M059J (cell line): ENCODE data around the gene PBX1. TPM values are rescaled to one million over a fixed set of nuclear protein-coding genes. Genes with fewer than 3 reads are reported as not detected.
"Not testable (repeated sequence)": the region's sequence is repeated elsewhere in the genome, so short reads cannot be mapped to it uniquely, and the experiment has no call there.

Source experiments
- DNase-seq: peaks from one replicate; pipeline ENCODE4 v3.0.0-alpha.2; 2012; ENCODE audit warnings: low read depth
- total RNA-seq: library from RNA; depleted of rRNA; stranded (reverse); fragments of >200 nt; shearing (Covaris generic); gene quantifications from 2 replicates; pipeline ENCODE4 v1.2.3, GENCODE V29; 2014

Gene PBX1
- total RNA-seq, 1 experiment from 2014 or later, result 20.2 TPM

- no peak for DNase-seq
Measured at GRCh38 chr1:164589961-164590507, 31.1 kb downstream of the PBX1 start.

- DNase-seq, result peak; percentile 40
Measured at GRCh38 chr1:164590592-164590991, 31.6 kb downstream of the PBX1 start.

DNA sequence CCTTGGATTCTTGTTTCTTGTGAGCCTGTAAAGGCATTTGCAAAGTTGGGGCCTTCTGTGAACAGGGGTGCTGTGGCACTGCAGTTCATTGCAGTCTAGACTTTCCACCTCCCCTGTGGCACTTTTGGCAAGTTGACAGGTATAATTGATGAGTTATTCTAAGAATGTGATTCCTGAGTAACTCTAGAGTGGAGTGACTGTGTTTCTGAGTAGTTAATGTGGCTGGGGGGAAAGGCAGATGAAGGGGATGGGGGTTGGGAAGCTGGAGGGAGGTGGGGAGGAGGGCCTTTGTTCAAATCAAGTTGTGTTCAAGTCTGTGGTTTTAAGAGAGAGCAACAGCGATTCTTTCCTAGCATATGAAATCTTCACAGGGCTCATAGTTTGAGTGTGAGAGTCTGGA lies 32.9 kb downstream of the PBX1 start:
- DNase-seq, result peak; percentile 94

- no peak for DNase-seq
Measured at GRCh38 chr1:164592634-164593033, 33.6 kb downstream of the PBX1 start.

- DNase-seq, result no peak
Measured at GRCh38 chr1:164595212-164595611, 36.2 kb downstream of the PBX1 start.

DNA sequence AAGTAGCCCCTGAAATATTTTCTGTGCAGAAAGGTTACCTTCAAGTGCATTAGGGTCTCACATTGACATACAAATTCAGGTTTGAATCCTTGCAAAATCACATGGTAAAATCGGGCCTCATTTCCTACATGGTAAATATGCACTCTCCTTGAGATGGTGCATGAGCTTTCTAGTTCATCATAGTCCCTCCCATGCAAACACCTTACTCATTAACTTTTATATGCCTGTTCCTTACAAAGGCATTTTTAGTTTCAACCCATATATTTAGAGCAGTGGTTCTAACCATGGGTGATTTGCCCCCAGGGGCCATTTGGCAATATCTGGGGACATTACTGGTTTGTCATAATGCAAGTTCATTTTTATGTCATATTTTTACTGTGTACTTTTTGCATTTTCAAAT lies 37.2 kb downstream of the PBX1 start:
- no peak for DNase-seq

DNA sequence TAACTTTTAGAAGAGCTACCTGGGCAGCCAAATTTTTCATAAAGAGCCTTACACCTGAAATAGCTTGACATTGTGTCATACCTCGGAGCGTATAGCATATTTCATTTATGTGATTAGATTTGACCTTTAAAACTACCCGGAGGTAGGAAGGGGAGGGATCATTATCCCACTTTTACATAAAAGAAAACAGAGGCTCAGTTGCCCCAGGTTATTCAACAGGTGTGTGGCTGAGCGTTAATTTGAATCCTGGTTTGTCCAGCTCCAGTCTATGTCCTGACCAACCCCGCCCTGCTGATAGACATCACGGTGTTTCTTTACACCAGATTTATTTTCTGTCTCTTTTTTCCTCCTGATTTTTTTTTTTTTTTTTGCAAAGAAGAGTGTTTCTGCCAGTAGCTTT lies 39.7 kb downstream of the PBX1 start:
- DNase-seq, result no peak

DNA sequence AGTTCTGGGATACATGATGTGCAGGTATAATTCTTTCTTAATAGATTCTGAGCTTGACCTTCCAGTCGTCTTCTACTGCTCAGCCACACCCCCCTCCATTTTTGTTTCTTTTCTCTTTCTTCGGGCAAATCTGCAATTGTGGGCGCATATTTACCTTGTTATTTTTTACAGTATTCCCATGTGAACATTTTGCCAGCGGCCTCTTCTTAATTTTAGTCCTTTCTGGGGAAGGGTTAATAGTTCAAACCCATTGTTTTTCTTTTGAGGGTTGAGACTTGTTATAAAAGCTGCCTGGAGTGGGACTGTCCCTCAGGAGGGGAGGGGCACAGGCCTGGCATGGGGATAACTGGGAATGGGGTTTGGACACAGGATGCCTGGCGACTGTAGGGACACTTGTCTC lies 40.3 kb downstream of the PBX1 start:
- peak; percentile 51 for DNase-seq

GRCh38 chr1:164601399-164602100 lies 42.6 kb downstream of the PBX1 start:
- no peak for DNase-seq

- no peak for DNase-seq
Measured at GRCh38 chr1:164602101-164602422, 43.1 kb downstream of the PBX1 start.

- peak; percentile 91 for DNase-seq
Measured at GRCh38 chr1:164602480-164603093, 43.6 kb downstream of the PBX1 start.

DNA sequence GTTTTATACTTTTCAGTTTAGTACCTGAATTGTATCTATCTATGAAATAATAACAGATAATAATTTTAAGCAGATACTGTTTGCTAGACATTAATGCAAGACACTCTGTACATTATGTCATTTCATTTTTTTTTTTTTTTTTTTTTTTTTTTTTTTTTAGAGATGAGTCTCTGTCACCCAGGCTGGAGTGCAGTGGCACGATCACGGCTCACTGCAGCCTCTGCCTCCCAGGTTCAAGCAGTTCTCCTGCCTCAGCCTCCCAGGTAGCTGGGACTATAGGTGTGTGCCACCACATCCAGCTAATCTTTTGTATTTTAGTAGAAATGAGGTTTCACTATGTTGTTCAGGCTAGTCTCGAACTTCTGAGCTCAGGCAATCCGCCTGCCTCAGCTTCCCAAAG lies 44.8 kb downstream of the PBX1 start:
- DNase-seq, result not testable (repeated sequence)

GRCh38 chr1:164604541-164604940 lies 45.6 kb downstream of the PBX1 start:
- DNase-seq, result peak; percentile 43

GRCh38 chr1:164605254-164606091 lies 46.5 kb downstream of the PBX1 start:
- DNase-seq, result no peak

GRCh38 chr1:164607351-164607750 lies 48.4 kb downstream of the PBX1 start:
- DNase-seq, result no peak

DNA sequence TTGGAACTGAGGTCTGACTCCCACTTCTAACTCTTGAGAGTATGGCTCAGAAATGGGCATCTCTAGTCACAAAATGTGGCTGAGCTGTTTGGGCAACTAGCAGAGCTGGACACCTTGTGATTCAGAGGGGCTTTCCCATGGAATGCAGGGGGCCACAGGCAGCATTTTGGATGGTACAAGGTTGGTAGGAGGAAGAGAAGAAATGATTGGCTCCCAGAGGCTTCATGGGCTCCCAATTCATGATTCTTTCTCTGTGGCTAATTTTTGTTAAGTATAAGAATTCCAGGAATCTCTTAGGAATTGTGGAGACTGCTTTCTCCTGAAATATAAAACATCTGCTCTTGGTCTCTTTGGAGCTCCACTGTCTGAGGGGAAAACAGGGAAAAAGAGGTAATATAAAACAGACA lies 49.7 kb downstream of the PBX1 start:
- peak; percentile 23 for DNase-seq

DNA sequence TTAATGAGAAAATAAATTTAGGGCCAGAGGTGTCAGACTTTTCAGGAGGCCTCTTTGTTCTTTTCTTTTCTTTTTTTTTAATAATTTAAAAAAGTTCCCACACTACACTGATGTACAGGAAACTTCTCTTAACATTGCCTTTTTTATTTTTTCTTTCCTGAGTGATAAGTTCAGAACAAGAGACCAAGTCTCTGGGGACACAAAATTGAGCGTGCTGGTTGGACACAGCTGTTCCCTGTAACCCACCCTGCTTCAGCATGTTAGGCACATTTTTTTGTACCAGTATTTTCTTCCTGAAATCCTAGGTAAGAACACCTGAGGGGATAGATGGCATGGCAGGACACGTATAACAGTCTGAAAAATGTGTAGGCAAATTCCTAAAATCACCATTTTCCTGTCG lies 50.1 kb downstream of the PBX1 start:
- no peak for DNase-seq

GRCh38 chr1:164610538-164611222 lies 51.7 kb downstream of the PBX1 start:
- no peak for DNase-seq

DNA sequence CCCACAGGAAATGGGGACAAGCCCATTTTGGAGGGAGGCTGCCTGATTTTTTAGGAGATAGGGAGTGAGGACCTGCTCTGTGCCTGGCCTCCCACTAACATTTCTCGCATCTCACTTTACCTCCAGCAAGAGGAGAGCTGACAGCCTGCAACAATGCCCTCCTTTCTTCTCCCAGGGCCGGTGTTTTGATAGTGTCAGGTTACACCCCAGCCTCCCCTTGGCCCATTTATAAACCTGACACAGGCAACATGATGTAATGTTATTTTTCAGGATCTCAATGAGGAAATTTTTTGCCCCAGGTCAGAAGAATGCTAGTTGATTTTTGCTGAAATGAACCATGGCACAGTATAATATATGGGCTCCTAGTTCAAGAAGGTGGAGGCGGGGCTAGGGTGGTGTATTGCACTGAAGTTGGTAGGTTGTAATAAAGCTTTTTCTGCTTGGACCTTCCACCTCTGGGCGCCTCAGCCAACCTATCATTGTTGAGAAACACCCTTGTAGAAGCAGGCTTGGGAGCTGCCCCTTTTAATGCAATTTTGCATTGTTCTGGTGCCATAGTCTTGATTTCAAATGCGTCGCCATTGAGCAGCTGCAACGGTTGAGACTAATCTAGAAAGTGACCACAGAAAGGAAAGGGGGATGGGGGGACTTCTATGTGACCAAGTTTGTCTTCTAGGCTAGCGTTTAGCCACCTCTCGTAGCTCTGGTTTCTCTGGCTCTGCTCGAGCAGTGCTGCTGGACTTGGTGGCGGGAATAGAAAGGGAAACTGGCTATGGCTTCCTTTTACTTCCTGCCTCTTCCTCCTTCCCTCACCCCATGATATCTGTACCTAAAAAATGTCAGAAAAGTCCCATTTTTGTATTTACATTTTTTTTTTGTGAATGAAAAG lies 53.0 kb downstream of the PBX1 start:
- DNase-seq, result peak; percentile 95

DNA sequence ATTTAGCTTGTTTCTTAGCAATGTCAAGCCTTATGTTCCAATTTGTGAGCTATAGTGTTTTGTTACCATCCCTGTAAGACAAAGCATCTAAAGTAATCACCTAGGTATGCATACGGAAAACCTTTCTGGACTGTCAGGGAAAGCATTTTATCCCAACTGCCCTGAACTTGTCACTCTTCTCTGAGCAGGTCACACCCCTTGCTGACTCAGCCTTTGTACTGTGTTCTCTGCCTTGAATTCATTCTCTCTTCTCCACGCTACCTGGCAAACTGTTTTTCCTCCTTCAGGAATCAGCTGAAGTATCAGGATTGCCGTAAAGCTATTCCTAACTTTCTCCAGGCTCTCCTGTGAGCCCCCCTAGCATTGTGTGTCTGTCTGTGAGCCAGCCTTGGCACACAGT lies 54.2 kb downstream of the PBX1 start:
- DNase-seq, result peak; percentile 77

DNA sequence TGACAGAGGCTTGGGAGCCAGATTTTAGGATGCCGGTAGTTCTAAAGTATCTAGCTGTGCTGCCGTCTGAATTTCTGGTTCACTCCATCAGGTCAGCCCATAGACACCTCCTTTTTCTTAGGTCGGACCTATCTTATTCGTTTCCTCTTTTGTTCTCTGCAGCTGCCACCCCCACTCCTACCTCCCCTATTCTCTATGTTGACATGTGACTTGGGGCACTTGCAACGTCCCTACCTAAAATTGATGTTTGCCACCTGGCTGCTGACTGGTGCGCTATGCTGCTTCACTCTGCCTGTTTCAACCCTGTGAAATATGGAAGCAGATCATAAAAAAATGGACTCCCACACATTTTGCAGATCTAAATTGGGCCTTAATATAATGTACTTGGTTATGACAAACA lies 55.3 kb downstream of the PBX1 start:
- no peak for DNase-seq
